Ovary (tissue), 3 donors: ENCODE results near the gene ARFRP1.

Experiments used
- EP300 ChIP-seq: sonication (generic); formaldehyde crosslinking; IDR thresholded peaks from one replicate; pipeline ENCODE4 v1.6.1; 2017; ENCODE audit warnings: antibody characterized with exemption
- POLR2A ChIP-seq: fragments of 450-650 bp; IDR thresholded peaks from one replicate; pipeline ENCODE4 v1.6.1; 2017; ENCODE audit warnings: antibody characterized with exemption, mild to moderate bottlenecking, moderate library complexity
- TF ChIP-seq, protein P1 (sequence below), 3 donors: fragments of 450-650 bp in 2 of 3; fragments of 200-600 bp in 1 of 3; IDR thresholded peaks; one replicate each; pipeline versions ENCODE4 v1.5.1 to v1.8.0; 2016 to 2022; ENCODE audit warnings: antibody characterized with exemption in 3 of 3, mild to moderate bottlenecking in 1 of 3
- donor health status: DM: no; HTN: no; CAD: no.

DNA sequence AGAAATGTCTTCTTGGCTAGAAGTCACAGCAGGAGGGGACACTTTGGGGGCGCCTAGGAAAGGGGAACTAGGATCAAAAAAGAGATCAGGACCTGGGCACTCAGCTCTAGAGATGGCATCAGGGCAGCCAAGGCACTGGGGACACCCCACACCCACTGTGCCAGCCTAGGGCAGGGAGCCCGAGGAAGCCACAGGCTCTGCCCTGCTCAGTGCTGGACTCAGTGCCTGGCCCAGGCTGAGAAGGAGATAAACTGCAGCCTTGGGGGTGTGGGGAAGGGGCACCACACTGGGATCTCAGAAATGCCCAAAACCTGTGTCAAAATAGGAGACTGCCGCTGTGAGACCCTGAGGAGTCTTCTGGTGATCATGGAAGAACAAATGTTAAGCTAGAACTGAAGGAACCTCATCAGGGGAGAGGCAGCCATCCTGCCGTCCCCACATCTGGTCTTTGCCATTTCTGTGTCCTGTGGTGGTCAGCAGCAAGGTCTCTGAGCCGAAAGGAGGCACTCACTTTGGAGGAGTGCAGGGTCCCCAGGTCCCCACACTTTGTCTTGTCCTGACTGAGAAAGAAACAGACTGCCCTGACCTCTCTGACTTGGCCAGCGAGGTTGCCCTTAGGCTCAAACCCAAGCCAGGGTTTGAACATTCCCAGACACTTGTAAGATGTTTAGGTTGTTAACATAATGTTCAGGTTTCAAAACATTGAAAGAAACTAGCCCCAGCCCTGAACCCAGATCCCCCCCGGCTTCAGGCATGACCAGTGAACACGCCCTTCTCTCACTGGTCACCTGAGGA lies 2.3 kb downstream of the ARFRP1 start:
- TF ChIP-seq EP300 (no peak), POLR2A (no peak)
- TF ChIP-seq, protein P1, sequence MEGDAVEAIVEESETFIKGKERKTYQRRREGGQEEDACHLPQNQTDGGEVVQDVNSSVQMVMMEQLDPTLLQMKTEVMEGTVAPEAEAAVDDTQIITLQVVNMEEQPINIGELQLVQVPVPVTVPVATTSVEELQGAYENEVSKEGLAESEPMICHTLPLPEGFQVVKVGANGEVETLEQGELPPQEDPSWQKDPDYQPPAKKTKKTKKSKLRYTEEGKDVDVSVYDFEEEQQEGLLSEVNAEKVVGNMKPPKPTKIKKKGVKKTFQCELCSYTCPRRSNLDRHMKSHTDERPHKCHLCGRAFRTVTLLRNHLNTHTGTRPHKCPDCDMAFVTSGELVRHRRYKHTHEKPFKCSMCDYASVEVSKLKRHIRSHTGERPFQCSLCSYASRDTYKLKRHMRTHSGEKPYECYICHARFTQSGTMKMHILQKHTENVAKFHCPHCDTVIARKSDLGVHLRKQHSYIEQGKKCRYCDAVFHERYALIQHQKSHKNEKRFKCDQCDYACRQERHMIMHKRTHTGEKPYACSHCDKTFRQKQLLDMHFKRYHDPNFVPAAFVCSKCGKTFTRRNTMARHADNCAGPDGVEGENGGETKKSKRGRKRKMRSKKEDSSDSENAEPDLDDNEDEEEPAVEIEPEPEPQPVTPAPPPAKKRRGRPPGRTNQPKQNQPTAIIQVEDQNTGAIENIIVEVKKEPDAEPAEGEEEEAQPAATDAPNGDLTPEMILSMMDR (IDR thresholded peaks at IDR 0.05) = no peak
